Cardiac atrium fibroblast (primary cell): Measurements from ENCODE around the gene DBR1. TPM values are rescaled to one million over a fixed set of nuclear protein-coding genes. Genes with fewer than 3 reads are reported as not detected.

Experiments used
- total RNA-seq: library from RNA; depleted of rRNA; stranded (reverse); fragments of >200 nt; gene quantifications from 2 replicates; pipeline ENCODE4 v1.2.3, GENCODE V29; 2015

DBR1 gene
- total RNA-seq, result 9.7 and 9.9 TPM in 2 replicates

GRCh38 chr3:138174421-138175131 is at the start of gene DBR1:
Gene DBR1 (minus strand): TSS chr3:138174921. CDS start chr3:138174795, 126 bp downstream.

GRCh38 chr3:138187296-138188012 is 12.7 kb upstream of the DBR1 start, which contains the start of gene ARMC8:
Gene ARMC8 (plus strand): TSS chr3:138187301. CDS start chr3:138187555, 254 bp downstream.

DNA sequence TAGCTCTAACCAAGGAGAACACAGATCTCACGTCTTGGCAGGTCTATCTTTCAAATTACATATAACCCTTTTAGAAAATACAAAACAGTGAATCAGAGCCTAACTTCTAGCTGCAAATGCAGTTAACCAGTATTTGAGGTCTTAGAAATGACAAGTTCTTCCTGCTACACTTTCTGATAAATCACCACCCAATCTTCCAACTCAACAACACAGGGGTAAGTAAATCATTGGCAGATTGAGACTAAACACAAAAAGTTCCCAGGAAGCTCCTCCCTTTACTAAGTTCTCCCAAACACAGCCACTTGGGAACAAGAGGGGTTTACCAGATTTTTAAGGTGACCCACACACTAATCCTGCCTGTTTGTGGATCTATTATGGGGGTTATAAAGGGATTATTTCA is 42.5 kb downstream of the DBR1 start, which contains the start of gene A4GNT:
TSS of gene A4GNT (minus strand) at position 152 of the 400 bp plus-strand sequence. CDS start 1,134 bp downstream, outside the sequence.

DNA sequence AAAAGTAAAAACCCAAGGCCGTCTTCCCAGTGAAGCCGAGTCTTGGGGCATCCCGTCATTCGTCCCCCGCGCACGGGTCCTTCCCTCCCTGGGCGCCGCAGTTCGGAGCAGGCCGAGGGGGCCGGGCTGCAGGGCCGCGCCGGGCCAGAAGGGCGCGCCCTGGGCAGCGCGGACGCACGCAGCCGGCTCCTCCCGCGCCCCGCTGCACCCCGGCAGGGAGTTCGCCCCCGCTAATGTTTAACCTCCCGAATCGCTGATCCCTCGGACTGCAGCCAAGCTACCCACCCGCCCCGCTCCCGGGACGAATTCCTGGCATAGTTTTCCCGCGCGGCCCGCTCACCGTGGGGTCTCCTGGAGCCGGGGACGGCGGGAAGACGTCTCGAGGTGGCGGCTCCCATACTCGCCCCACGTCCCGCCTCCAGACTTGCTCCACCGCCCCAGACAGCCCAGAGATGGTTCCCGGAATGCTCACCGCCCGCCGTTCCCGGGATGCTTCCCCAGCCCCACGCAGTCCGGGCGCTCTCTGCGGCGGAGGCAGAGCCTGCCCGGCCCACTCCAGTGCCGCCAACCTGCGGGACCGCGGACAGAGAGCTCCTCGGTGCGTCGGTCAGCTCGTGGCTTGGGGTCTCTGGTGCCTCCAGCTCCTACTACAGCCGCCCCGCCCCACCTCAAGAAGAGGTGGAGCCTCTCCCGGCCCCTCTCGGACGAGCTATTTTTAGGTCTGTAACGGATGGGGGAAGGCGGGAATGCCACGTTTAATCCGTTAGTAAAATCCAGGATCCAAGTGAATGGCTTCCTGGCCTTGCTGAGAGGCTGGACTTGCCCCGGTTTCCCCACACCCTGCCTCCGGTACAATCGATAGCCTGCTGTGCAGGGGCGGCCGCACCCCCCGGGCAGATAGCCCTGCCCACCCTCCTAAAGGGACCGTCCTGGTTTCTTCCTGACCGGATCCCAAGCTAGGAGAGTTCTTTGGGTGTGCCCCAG is 59.4 kb downstream of the DBR1 start, which contains the start of gene DZIP1L:
TSS of gene DZIP1L (minus strand) at position 621 of the 984 bp plus-strand sequence. CDS start 11,637 bp downstream, outside the sequence.

Other genes starting within 250 kb of the DBR1 start
- gene CLDN18, start 164.8 kb downstream of the DBR1 start, total RNA-seq, result not detected in 2 replicates
- gene DZIP1L, start 59.3 kb downstream of the DBR1 start, total RNA-seq, result 3.9 and 5.2 TPM in 2 replicates
- gene A4GNT, start 42.5 kb downstream of the DBR1 start, total RNA-seq, result not detected in 2 replicates
- gene ARMC8, start 12.4 kb upstream of the DBR1 start, total RNA-seq, result 32.1 TPM in 2 replicates
- not detected in 2 replicates for gene NME9, start 154.9 kb upstream of the DBR1 start, total RNA-seq
- 11.4 and 20.4 TPM in 2 replicates for gene MRAS, start 173.7 kb upstream of the DBR1 start, total RNA-seq